Rectal smooth muscle tissue (tissue), 1 donor: ENCODE measurements around the gene GALNT13.

Experiments
- H3K27ac ChIP-seq: one replicate; pipeline ENCODE4 v1.7.0; 2013; ENCODE audit warnings: low read depth, low read length, inconsistent platforms
- H3K27me3 ChIP-seq: one replicate; pipeline ENCODE4 v1.7.0; 2013; ENCODE audit warnings: low read length; ENCODE audit not compliant: control insufficient read depth, insufficient read depth
- H3K36me3 ChIP-seq: one replicate; pipeline ENCODE4 v1.7.0; 2013; ENCODE audit warnings: low read length; ENCODE audit not compliant: control insufficient read depth, insufficient read depth
- H3K4me1 ChIP-seq: one replicate; pipeline ENCODE4 v1.7.0; 2013; ENCODE audit warnings: low read length; ENCODE audit not compliant: control insufficient read depth, insufficient read depth
- H3K4me3 ChIP-seq: one replicate; pipeline ENCODE4 v1.7.0; 2013; ENCODE audit warnings: low read length
- H3K9ac ChIP-seq: one replicate; pipeline ENCODE4 v1.7.0; 2013; ENCODE audit warnings: low read length

The GALNT13 gene

GRCh38 chr2:154203902-154204301 lies 332.2 kb downstream of the GALNT13 start:
- Histone ChIP-seq H3K27ac (no peak overlapping the region), H3K9ac (no peak overlapping the region), H3K4me1 (no peaks in the 10 kb centered on the region), H3K27me3 (no peaks in the 10 kb centered on the region), H3K36me3 (no peaks in the 10 kb centered on the region), H3K4me3 (no peak overlapping the region)

GRCh38 chr2:154207288-154208047 lies 335.7 kb downstream of the GALNT13 start:
- Histone ChIP-seq H3K27ac (no peak overlapping the region), H3K4me3 (no peak overlapping the region), H3K27me3 (no peaks in the 10 kb centered on the region), H3K9ac (no peak overlapping the region), H3K36me3 (no peaks in the 10 kb centered on the region), H3K4me1 (no peaks in the 10 kb centered on the region)

- no peaks in the 10 kb centered on the region for H3K4me1 ChIP-seq
- H3K36me3 ChIP-seq = no peaks in the 10 kb centered on the region
- no peaks in the 10 kb centered on the region for H3K27me3 ChIP-seq
- no peak overlapping the region for H3K9ac ChIP-seq
- H3K27ac ChIP-seq = no peak overlapping the region
- H3K4me3 ChIP-seq = no peak overlapping the region
Measured at GRCh38 chr2:154223726-154224125, 352.0 kb downstream of the GALNT13 start.

- Histone ChIP-seq H3K4me1 (no peaks in the 10 kb centered on the region), H3K27ac (no peak overlapping the region), H3K9ac (no peak overlapping the region), H3K4me3 (no peak overlapping the region), H3K36me3 (no peaks in the 10 kb centered on the region), H3K27me3 (no peaks in the 10 kb centered on the region)
Measured at GRCh38 chr2:154226931-154227330, 355.2 kb downstream of the GALNT13 start.

- H3K4me3 ChIP-seq = no peak overlapping the region
- H3K36me3 ChIP-seq = no peaks in the 10 kb centered on the region
- no peak overlapping the region for H3K9ac ChIP-seq
- no peaks in the 10 kb centered on the region for H3K27me3 ChIP-seq
- H3K27ac ChIP-seq = no peak overlapping the region
- no peaks in the 10 kb centered on the region for H3K4me1 ChIP-seq
Measured at GRCh38 chr2:154228566-154229280, 357.0 kb downstream of the GALNT13 start.

GRCh38 chr2:154229966-154230365 lies 358.2 kb downstream of the GALNT13 start:
- H3K9ac ChIP-seq = no peak overlapping the region
- H3K4me1 ChIP-seq = no peaks in the 10 kb centered on the region
- H3K27ac ChIP-seq = no peak overlapping the region
- H3K4me3 ChIP-seq = no peak overlapping the region
- no peaks in the 10 kb centered on the region for H3K27me3 ChIP-seq
- no peaks in the 10 kb centered on the region for H3K36me3 ChIP-seq

GRCh38 chr2:154231021-154231420 lies 359.3 kb downstream of the GALNT13 start:
- H3K27ac ChIP-seq = no peak overlapping the region
- no peaks in the 10 kb centered on the region for H3K4me1 ChIP-seq
- H3K36me3 ChIP-seq = no peaks in the 10 kb centered on the region
- no peaks in the 10 kb centered on the region for H3K27me3 ChIP-seq
- H3K4me3 ChIP-seq = no peak overlapping the region
- H3K9ac ChIP-seq = no peak overlapping the region

GRCh38 chr2:154233231-154233630 lies 361.5 kb downstream of the GALNT13 start:
- Histone ChIP-seq H3K36me3 (no peaks in the 10 kb centered on the region), H3K27ac (no peak overlapping the region), H3K4me3 (no peak overlapping the region), H3K9ac (no peak overlapping the region), H3K4me1 (no peaks in the 10 kb centered on the region), H3K27me3 (no peaks in the 10 kb centered on the region)

- Histone ChIP-seq H3K4me1 (no peaks in the 10 kb centered on the region), H3K36me3 (no peaks in the 10 kb centered on the region), H3K27me3 (no peaks in the 10 kb centered on the region), H3K27ac (no peak overlapping the region), H3K9ac (no peak overlapping the region), H3K4me3 (no peak overlapping the region)
Measured at GRCh38 chr2:154238252-154238651, 366.5 kb downstream of the GALNT13 start.

GRCh38 chr2:154240316-154240715 lies 368.6 kb downstream of the GALNT13 start:
- Histone ChIP-seq H3K27ac (no peak overlapping the region), H3K27me3 (no peaks in the 10 kb centered on the region), H3K4me1 (no peaks in the 10 kb centered on the region), H3K36me3 (no peaks in the 10 kb centered on the region), H3K4me3 (no peak overlapping the region), H3K9ac (no peak overlapping the region)

GRCh38 chr2:154240921-154241379 lies 369.2 kb downstream of the GALNT13 start:
- Histone ChIP-seq H3K4me3 (no peak overlapping the region), H3K9ac (no peak overlapping the region), H3K4me1 (no peaks in the 10 kb centered on the region), H3K27me3 (no peaks in the 10 kb centered on the region), H3K36me3 (no peaks in the 10 kb centered on the region), H3K27ac (no peak overlapping the region)

- no peak overlapping the region for H3K27ac ChIP-seq
- H3K9ac ChIP-seq = no peak overlapping the region
- H3K36me3 ChIP-seq = no peaks in the 10 kb centered on the region
- no peaks in the 10 kb centered on the region for H3K4me1 ChIP-seq
- no peaks in the 10 kb centered on the region for H3K27me3 ChIP-seq
- H3K4me3 ChIP-seq = no peak overlapping the region
Measured at GRCh38 chr2:154242687-154243086, 371.0 kb downstream of the GALNT13 start.

- H3K4me3 ChIP-seq = no peak overlapping the region
- no peaks in the 10 kb centered on the region for H3K4me1 ChIP-seq
- no peak overlapping the region for H3K27ac ChIP-seq
Measured at GRCh38 chr2:154243685-154244084, 372.0 kb downstream of the GALNT13 start.

More at GRCh38 chr2:154243685-154244084, 372.0 kb downstream of the GALNT13 start:
- no peak overlapping the region for H3K9ac ChIP-seq
- H3K27me3 ChIP-seq = no peaks in the 10 kb centered on the region
- no peaks in the 10 kb centered on the region for H3K36me3 ChIP-seq
